Liver (tissue), 3 donors: ENCODE measurements around the gene PMIS2.

Experiments used
- GABPA ChIP-seq, 2 donors: IDR thresholded peaks in 1 of 2; conservative IDR thresholded peaks in 1 of 2; 2 replicates each; pipeline ENCODE4 v1.6.1; 2016; ENCODE audit warnings: antibody characterized with exemption in 2 of 2, mild to moderate bottlenecking in 1 of 2, moderate library complexity in 1 of 2
- RAD21 ChIP-seq, 2 donors: IDR thresholded peaks; 2 replicates each; pipeline ENCODE4 v1.6.1; 2016; ENCODE audit warnings: antibody characterized with exemption in 2 of 2, mild to moderate bottlenecking in 2 of 2
- REST ChIP-seq: IDR thresholded peaks from 2 replicates; pipeline ENCODE4 v1.6.1; 2016; ENCODE audit warnings: antibody characterized with exemption, mild to moderate bottlenecking
- RXRA ChIP-seq, 2 donors: IDR thresholded peaks; 2 replicates each; pipeline ENCODE4 v1.6.1; 2017 to 2018; ENCODE audit warnings: antibody characterized with exemption in 2 of 2, mild to moderate bottlenecking in 1 of 2
- TAF1 ChIP-seq: conservative IDR thresholded peaks from 2 replicates; pipeline ENCODE4 v1.6.1; 2016; ENCODE audit warnings: antibody characterized with exemption, mild to moderate bottlenecking
- TF ChIP-seq, protein P1 (sequence below): fragments of 150-350 bp; IDR thresholded peaks from 2 replicates; pipeline ENCODE4 v1.5.1; 2017; ENCODE audit warnings: improper control_type of control experiment, low read depth, low read length; ENCODE audit not compliant: missing input control
- donor health status: healthy.
- donor health status: healthy.

DNA sequence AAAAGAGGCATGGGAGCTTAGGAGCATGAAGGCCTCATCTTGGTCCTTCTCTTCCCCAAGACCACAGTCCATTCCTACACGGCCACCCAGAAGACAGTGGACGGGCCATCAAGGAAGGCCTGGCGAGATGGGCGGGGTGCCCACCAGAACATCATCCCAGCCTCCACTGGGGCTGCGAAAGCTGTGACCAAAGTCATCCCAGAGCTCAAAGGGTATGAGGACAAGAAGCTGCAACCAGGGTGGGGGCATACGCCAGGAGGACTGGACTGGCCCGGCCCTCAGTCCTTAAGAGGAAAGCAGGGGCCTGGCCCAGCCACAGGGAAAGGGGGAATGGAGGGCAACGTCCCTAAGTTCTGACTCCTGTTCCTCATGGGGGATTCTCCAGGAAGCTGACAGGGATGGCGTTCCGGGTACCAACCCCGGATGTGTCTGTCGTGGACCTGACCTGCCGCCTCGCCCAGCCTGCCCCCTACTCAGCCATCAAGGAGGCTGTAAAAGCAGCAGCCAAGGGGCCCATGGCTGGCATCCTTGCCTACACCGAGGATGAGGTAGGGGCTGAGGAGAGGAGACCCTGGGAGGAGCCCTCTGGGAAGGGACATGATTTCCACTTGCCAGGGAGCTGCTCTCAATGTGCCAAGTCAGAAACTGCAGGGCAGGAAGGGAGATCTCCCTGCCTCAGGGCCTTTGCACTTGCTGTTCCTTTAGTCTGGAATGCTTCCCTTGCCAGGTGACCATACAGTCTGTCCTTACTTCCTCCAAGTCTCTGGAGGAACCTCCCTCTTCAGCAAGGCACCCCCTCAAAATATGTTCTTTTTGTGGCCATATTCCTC lies 42.5 kb upstream of the PMIS2 start:
- TF ChIP-seq, protein P1, sequence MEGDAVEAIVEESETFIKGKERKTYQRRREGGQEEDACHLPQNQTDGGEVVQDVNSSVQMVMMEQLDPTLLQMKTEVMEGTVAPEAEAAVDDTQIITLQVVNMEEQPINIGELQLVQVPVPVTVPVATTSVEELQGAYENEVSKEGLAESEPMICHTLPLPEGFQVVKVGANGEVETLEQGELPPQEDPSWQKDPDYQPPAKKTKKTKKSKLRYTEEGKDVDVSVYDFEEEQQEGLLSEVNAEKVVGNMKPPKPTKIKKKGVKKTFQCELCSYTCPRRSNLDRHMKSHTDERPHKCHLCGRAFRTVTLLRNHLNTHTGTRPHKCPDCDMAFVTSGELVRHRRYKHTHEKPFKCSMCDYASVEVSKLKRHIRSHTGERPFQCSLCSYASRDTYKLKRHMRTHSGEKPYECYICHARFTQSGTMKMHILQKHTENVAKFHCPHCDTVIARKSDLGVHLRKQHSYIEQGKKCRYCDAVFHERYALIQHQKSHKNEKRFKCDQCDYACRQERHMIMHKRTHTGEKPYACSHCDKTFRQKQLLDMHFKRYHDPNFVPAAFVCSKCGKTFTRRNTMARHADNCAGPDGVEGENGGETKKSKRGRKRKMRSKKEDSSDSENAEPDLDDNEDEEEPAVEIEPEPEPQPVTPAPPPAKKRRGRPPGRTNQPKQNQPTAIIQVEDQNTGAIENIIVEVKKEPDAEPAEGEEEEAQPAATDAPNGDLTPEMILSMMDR: no peak
- TF ChIP-seq RXRA (IDR thresholded peaks at IDR 0.05) (no peak), TAF1 (no peak), GABPA (IDR thresholded peaks at IDR 0.05 in 1 of 2, conservative IDR thresholded peaks at IDR 0.05 in 1 of 2) (no peak), RAD21 (IDR thresholded peaks at IDR 0.05) (no peak), REST (no peak)
